GM21717 (cell line): ENCODE results near the gene B3GALT6.

Source experiments
- ATAC-seq: cut with Tn5 transposase; IDR thresholded peaks from one replicate; pipeline ENCODE4 v1.9.1; 2021; ENCODE audit warnings: mild to moderate bottlenecking, moderate library complexity; ENCODE audit not compliant: unreplicated experiment

B3GALT6 gene

DNA sequence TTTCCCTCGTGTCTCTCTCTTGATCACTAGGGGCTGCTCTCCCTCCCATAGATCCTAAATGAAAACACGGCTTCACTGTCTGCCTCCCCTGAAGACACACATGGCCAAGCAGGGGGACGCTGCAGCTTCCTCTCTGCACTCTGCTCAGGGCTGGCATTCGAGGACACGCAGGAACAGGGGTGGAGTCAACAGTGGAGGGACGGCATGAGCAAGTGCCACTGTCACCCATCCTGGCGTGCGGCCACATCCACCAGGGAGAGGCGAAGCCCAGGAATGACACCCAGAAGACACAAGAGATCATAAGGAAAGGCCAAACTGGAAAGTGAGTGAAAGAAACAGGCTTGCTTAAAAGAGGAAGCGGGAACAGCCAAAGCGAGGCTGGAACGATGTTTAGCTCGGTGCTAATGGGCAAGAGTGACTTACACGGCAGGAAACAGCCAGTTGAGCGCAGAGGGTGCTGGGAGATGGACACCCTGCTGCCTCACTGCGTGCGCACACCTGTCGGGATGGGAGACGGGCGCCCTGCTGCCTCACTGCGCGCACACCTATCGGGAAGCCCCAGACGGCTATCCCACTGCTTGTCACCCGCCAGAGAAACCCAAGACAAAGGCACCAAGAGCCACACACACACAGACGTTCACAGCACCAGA is 28.0 kb downstream of the B3GALT6 start:
- ATAC-seq, result no peak

- no peak for ATAC-seq
Observed at GRCh38 chr1:1260843-1261560, 29.0 kb downstream of the B3GALT6 start.

GRCh38 chr1:1262071-1262470 is 30.0 kb downstream of the B3GALT6 start:
- no peak for ATAC-seq

DNA sequence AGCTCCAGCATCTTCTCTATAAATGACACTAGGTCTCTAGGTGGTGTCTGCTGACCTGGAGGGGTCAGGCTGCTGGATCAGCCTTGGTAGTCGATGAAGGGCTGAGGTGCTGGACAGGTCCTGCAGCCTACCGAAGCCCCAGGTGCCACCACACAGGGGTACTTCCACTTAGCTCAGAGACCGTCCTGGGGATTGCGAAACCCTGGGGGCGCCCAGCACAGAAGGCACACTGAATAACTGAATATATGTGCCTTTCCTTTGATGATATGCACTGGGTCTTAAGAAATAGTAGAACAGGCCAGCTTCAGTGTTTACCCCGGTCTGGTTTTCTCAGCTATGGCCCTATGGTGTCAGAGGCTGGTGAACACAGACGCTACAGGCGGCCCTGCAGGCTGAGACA is 30.7 kb downstream of the B3GALT6 start:
- no peak for ATAC-seq

- ATAC-seq, result no peak
Observed at GRCh38 chr1:1264026-1264425, 32.0 kb downstream of the B3GALT6 start.

DNA sequence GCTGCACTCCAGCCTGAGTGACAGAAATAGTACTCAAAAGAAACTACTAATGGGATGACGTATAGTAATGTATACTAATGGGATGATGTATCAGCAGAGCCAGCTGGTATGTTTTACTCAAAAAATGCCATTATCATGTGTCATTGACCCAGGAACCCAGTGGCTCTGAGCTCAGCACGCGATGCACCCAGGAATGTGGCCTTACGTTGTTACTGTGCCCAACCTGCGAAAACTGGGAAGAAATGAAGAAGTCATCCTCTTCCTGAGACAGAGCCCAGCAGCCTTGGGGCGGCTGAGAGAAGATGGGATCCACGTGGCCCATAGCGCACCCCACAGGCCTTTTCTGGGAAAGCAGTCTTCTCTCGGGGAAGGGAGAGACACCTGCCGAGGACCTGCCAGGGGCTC is 32.8 kb downstream of the B3GALT6 start:
- no peak for ATAC-seq

GRCh38 chr1:1267488-1268283 is 35.6 kb downstream of the B3GALT6 start:
- no peak for ATAC-seq

DNA sequence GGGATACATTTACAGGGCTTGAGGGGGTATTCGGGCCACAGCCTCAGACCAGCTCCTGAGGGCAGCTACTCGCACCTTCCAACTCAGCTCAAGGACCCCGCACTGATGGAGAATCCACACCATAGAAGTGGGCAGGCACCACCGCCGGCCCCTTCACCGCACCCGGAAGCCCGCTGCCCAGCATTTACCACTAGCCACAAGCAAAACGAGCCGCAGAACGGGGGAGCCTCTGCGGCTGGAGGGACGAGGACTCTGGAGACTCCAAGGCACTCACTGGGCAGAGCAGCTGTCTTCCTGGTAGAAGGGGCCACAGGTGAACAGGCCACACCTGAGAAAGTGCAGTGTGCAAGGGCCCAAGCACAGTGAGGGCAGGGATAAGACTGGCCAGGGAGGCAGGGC is 36.2 kb downstream of the B3GALT6 start:
- ATAC-seq, result no peak

GRCh38 chr1:1270813-1271212 is 38.8 kb downstream of the B3GALT6 start:
- ATAC-seq, result no peak

- no peak for ATAC-seq
Observed at GRCh38 chr1:1272341-1273208, 40.5 kb downstream of the B3GALT6 start.

DNA sequence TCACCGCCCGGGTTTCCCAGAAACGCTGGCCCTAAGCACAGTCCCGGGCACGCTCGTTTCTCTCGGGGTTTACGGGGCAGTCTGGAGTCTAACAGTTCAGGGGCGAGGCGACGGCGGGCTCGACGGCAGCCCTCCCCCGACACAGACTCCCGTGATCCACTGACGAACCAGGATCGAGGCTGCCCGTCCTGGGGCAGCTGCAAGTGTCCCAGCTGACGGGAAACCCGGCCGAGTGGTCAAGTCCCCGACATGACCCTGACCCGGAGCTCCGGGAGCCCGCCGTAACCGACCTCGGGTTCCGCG is 41.1 kb downstream of the B3GALT6 start:
- peak; percentile 20 for ATAC-seq

DNA sequence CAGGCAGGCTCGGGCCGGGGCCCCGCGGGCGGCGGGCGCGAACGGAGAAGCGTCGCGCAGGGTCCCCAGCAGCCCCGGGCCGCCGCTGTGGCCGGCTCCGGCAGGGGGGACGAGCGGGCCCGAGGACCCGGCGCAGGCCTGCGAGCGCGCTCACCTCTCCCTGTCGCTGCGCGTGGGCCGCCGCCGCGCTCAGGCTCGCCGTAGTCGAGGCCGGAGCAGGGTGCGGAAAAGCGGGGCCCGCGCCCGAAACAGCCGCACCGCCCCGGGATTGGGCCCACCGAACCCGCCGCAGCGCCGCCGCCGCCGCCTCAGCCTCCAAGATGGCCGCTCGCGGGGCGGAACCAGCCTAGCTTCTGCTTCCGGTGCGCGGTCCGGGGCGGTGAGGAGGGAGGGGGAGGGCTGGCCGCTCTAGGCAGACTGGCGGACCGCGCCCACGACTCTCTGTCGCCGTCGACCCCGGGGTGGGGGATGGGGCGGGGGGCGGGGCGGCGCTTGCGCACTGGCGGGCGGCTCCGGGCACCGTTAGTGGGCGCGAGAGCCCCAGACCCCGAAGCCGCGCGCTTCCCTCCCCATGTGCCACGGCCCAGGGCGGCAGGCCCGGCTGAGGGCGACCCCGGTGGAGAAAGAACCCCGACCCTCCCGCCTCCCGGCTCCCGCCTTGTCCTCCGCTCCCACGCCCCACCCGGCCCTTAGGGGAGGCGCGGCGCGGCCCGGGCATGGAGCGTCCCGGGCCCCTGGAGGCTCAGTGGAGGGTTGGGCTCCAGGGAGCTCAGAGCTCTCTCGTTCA is 41.7 kb downstream of the B3GALT6 start, which contains the start of gene UBE2J2:
Gene UBE2J2, minus strand, starts transcription at position 343 of the 787 bp plus-strand sequence. CDS start 5,862 bp downstream, outside the sequence.
- peak; percentile 64 for ATAC-seq

DNA sequence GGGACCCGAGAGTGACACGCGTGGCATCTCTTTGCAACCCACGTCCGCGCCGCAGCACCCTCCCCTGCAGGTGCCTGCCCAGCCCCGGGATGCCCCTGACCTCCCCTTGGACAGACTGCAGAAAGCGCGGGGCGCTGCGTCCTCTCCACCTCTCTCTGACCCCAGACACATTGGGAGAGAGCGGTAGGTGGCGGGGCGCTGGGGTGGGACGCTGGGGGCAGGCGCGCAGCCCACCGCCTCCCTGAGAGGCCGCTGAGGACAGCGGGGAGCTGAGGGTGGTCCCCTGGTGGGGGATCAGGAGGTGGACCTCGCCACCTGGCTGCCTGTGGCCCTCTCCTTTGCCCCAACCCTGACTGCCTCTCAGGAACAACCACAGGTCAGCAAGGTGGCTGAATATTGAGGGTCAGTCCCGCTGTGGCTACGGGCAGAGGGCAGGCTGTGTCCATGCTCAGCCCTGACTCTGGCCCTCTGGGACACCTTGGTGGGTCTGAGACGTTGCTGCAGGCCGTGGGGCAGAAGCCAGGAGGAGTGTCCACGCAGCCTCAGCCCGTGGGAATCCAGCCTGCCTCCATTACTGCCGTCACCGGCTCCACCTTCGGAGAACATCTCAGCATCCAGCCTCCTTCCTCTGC is 42.4 kb downstream of the B3GALT6 start:
- ATAC-seq, result peak; percentile 34

- no peak for ATAC-seq
Observed at GRCh38 chr1:1274931-1275431, 42.9 kb downstream of the B3GALT6 start.

DNA sequence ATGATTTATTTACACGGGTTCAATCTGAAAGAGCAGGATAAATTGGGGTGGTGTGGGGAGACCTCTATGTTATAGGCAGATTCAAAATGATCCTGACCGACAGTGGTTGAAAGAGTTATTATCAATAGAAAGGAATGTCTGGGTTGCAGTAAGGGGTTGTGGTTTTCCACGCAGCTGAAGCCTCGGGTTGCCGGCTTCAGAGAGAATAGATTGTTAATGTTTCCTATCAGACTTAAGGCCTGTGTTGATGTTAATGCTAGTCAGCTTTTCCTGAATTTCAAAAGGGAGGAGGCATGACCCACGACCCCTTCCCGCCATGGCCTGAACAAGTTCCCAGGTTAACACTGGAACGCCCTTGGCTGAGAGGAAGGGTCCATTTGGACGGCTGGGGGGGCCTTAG is 43.8 kb downstream of the B3GALT6 start:
- ATAC-seq, result no peak

GRCh38 chr1:1278620-1279019 is 46.6 kb downstream of the B3GALT6 start:
- no peak for ATAC-seq

DNA sequence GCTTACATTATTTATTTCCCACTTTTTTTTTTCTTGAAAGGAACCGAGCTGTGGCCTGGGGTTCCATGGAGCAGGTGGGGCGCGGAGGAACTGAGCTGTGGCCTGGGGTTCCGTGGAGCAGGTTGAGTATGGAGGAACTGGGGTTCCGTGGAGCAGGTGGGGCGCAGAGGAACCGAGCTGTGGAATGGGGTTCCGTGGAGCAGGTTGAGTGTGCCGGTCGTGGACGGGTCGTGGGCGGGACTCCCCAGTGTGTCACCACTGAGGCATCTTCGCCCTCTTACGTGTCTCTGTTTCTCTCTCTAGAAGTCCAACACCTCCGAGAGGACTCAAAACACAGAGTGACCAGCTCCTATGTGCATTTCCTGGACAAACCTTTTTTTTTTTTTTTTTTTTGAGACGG is 47.0 kb downstream of the B3GALT6 start:
- ATAC-seq, result no peak

GRCh38 chr1:1280782-1281481 is 48.9 kb downstream of the B3GALT6 start:
- ATAC-seq, result no peak
